IMR-90 (cell line): ENCODE results near the gene NTRK3.

ENCODE experiments used
- BHLHE40 ChIP-seq: fragments of 150-350 bp; IDR thresholded peaks from 2 replicates; pipeline ENCODE4 v1.6.1; 2016; ENCODE audit warnings: mild to moderate bottlenecking, low read depth, low read length
- CEBPB ChIP-seq: IDR thresholded peaks from 2 replicates; pipeline ENCODE4 v1.6.1; 2012; ENCODE audit warnings: low read depth, low read length, improper control_type of control experiment
- FOS ChIP-seq: fragments of 150-350 bp; IDR thresholded peaks from 2 replicates; pipeline ENCODE4 v1.6.1; 2016; ENCODE audit warnings: low read depth, low read length
- MAFK ChIP-seq: IDR thresholded peaks from 2 replicates; pipeline ENCODE4 v1.6.1; 2012; ENCODE audit warnings: low read depth, low read length, improper control_type of control experiment
- MAZ ChIP-seq: IDR thresholded peaks from 2 replicates; pipeline ENCODE4 v1.6.1; 2012; ENCODE audit warnings: low read depth, mild to moderate bottlenecking, low read length, improper control_type of control experiment, moderate library complexity, borderline replicate concordance
- POLR2A ChIP-seq: IDR thresholded peaks from 2 replicates; pipeline ENCODE4 v1.6.1; 2012; ENCODE audit warnings: mild to moderate bottlenecking, low read depth, low read length
- RFX5 ChIP-seq: IDR thresholded peaks from 2 replicates; pipeline ENCODE4 v1.8.0; 2012; ENCODE audit warnings: low read depth, mild to moderate bottlenecking, low read length, moderate library complexity
- SMC3 ChIP-seq: fragments of 150-350 bp; IDR thresholded peaks from 2 replicates; pipeline ENCODE4 v1.6.1; 2016; ENCODE audit warnings: low read depth, mild to moderate bottlenecking, antibody characterized with exemption, low read length, moderate library complexity
- USF2 ChIP-seq: fragments of 150-350 bp; IDR thresholded peaks from 2 replicates; pipeline ENCODE4 v1.6.1; 2017; ENCODE audit warnings: mild to moderate bottlenecking, antibody characterized with exemption, low read length, low read depth
- TF ChIP-seq, protein P1 (sequence below): conservative IDR thresholded peaks from 2 replicates; pipeline ENCODE4 v1.5.1; 2012; ENCODE audit warnings: mild to moderate bottlenecking, low read depth, low read length, improper control_type of control experiment

DNA sequence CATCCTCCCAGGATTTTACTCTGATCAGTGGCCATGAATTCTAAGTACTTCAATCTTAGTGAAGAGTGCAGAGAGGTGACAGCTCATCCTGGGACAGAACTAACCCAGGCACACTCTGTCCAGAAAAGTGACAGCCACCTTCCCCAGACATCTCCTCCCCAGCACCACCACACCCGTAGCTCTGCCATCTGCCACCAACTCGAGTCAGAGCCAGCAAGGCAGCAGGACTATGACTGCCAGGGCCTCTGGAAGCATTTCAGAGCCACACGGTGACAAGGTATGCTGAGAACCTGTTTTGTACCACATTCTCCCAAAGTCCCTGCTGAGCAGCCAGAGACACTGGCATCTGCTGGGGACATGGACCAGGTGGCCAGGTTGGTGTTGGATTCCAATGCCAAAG is 71.0 kb downstream of the NTRK3 start:
- TF ChIP-seq, protein P1, sequence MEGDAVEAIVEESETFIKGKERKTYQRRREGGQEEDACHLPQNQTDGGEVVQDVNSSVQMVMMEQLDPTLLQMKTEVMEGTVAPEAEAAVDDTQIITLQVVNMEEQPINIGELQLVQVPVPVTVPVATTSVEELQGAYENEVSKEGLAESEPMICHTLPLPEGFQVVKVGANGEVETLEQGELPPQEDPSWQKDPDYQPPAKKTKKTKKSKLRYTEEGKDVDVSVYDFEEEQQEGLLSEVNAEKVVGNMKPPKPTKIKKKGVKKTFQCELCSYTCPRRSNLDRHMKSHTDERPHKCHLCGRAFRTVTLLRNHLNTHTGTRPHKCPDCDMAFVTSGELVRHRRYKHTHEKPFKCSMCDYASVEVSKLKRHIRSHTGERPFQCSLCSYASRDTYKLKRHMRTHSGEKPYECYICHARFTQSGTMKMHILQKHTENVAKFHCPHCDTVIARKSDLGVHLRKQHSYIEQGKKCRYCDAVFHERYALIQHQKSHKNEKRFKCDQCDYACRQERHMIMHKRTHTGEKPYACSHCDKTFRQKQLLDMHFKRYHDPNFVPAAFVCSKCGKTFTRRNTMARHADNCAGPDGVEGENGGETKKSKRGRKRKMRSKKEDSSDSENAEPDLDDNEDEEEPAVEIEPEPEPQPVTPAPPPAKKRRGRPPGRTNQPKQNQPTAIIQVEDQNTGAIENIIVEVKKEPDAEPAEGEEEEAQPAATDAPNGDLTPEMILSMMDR: no peak
- no peak for TF ChIP-seq CEBPB
- TF ChIP-seq RFX5: no peak
- no peak for TF ChIP-seq BHLHE40
- no peak for TF ChIP-seq MAFK
- no peak for TF ChIP-seq USF2
- TF ChIP-seq MAZ: no peak
- TF ChIP-seq FOS: no peak
- TF ChIP-seq POLR2A: no peak
- no peak for TF ChIP-seq SMC3
